ENCODE data around the gene NUB1. TPM values are rescaled to one million over a fixed set of nuclear protein-coding genes. Genes with fewer than 3 reads are reported as not detected.

The NUB1 gene
- polyA plus RNA-seq, 3 donors, result 32.0 to 39.2 (median 37.2) TPM

DNA sequence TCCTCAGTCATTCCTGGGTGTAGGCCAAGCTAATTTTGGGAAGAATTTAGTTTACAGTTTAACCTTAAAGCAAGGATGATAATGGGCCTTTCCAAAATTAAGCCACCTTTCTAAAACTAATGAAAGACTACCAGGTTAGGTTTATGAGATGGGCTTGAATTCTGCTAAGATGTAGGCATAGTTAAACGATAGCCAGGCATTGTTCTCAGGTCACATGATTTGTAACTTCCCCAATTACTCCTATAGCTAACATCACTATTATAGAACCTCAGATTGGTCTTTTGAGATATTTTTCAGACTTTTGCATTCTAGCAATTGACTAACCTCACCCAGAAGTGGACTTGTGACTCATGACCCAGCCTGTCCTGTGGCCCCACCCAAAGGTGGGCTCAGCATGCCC, 7.0 kb upstream of the NUB1 start:
- Histone ChIP-seq H3K9me3 (replicated peaks in 1 of 2; ENCODE audit: control insufficient read depth in 1 of 2, insufficient read depth in 1 of 2, low read length in 2 of 2) (no peaks in the 10 kb centered on the region), H3K4me3 (replicated peaks in 1 of 3; ENCODE audit: low read depth in 2 of 3, low read length in 3 of 3) (no peak overlapping the region), H3K36me3 (replicated peaks in 1 of 2; ENCODE audit: control insufficient read depth in 1 of 2, insufficient read depth in 2 of 2, low read length in 2 of 2) (no peaks in the 10 kb centered on the region), H3K4me2 (replicated peaks; ENCODE audit: extremely low read depth, low read length, poor library complexity, severe bottlenecking) (no peak overlapping the region), H3K27ac (ENCODE audit: low read depth in 1 of 2, low read length in 2 of 2) (no peak overlapping the region), H3K4me1 (ENCODE audit: control insufficient read depth in 1 of 2, insufficient read depth in 2 of 2, low read length in 2 of 2) (peaks cover 7 to 10% of the 10 kb centered on the region in 2 donors), H3K27me3 (ENCODE audit: control insufficient read depth in 2 of 2, insufficient read depth in 2 of 2, low read length in 2 of 2) (no peaks in the 10 kb centered on the region), H3K9ac (ENCODE audit: insufficient read depth, low read length, poor library complexity, severe bottlenecking) (no peak overlapping the region), H4K20me1 (ENCODE audit: insufficient read depth, low read length) (no peaks in the 10 kb centered on the region), H2AFZ (ENCODE audit: insufficient read depth, low read depth, low read length, poor library complexity, severe bottlenecking) (no peak overlapping the region), H3K79me2 (ENCODE audit: insufficient read depth, low read length) (no peaks in the 10 kb centered on the region)
- H3K36me3 Mint-ChIP-seq, result no peaks in the 10 kb centered on the region
- H3K9me3 Mint-ChIP-seq, result peaks cover 0 to 3% (median 0%) of the 10 kb centered on the region in 7 donors
- TF ChIP-seq, protein P1, sequence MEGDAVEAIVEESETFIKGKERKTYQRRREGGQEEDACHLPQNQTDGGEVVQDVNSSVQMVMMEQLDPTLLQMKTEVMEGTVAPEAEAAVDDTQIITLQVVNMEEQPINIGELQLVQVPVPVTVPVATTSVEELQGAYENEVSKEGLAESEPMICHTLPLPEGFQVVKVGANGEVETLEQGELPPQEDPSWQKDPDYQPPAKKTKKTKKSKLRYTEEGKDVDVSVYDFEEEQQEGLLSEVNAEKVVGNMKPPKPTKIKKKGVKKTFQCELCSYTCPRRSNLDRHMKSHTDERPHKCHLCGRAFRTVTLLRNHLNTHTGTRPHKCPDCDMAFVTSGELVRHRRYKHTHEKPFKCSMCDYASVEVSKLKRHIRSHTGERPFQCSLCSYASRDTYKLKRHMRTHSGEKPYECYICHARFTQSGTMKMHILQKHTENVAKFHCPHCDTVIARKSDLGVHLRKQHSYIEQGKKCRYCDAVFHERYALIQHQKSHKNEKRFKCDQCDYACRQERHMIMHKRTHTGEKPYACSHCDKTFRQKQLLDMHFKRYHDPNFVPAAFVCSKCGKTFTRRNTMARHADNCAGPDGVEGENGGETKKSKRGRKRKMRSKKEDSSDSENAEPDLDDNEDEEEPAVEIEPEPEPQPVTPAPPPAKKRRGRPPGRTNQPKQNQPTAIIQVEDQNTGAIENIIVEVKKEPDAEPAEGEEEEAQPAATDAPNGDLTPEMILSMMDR (IDR thresholded peaks at IDR 0.05), result no peak
- peak overlapping the region in 1 of 7 donors; percentile 30 for H3K27ac Mint-ChIP-seq
- peaks cover 2 to 11% (median 3%) of the 10 kb centered on the region in 3 donors for H3K27me3 Mint-ChIP-seq (ENCODE audit: low read depth in 3 of 3)
- H3K4me1 Mint-ChIP-seq, result peaks cover 15% of the 10 kb centered on the region
- peak in 2 of 3 donors; percentile 23 for DNase-seq
- H3K4me3 Mint-ChIP-seq, result no peak overlapping the region
- no CpG with 5 or more reads among the region's 1 CpG for WGBS (ENCODE audit: insufficient coverage)
- intact Hi-C loops (cut with micrococcal nuclease), result no loop called here

DNA sequence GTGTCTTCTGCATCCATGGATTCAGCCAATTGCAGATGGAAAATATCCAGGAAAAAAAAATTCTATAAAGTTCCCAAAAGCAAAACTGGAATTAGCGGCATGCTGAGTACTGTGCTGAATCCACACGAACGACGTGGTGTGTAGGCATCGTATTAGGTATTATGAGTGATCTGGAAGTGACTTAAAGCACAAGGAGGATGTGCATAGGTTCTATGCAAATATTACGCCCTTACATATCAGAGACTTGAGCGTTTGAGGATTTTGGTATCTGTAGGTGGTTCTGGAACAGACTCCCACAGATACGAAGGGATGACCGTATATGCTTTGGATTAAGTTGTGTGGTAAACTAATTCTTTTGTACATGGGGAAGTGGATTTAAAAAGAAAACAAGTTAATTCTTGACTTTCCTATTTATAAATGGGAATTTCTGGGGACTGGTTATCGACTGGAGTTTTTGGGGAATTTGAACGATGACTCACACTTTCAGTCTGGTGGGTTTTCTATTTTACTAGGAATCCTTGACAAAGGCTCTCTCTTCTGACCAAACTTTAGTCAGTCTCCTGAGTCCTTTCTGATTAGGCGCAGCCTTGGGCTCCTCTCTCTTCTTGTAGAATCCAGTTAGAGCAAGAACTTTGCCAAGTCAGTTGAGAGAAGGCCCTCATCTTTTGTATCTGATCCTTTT, 5.4 kb upstream of the NUB1 start:
- WGBS (ENCODE audit: insufficient coverage), result 98% methylated on average over 8 of the region's 12 CpGs
- Histone ChIP-seq H3K27me3 (ENCODE audit: control insufficient read depth in 2 of 2, insufficient read depth in 2 of 2, low read length in 2 of 2) (no peaks in the 10 kb centered on the region), H4K20me1 (ENCODE audit: insufficient read depth, low read length) (no peaks in the 10 kb centered on the region), H3K36me3 (replicated peaks in 1 of 2; ENCODE audit: control insufficient read depth in 1 of 2, insufficient read depth in 2 of 2, low read length in 2 of 2) (no peaks in the 10 kb centered on the region), H2AFZ (ENCODE audit: insufficient read depth, low read depth, low read length, poor library complexity, severe bottlenecking) (no peak overlapping the region), H3K9me3 (replicated peaks in 1 of 2; ENCODE audit: control insufficient read depth in 1 of 2, insufficient read depth in 1 of 2, low read length in 2 of 2) (no peaks in the 10 kb centered on the region), H3K27ac (ENCODE audit: low read depth in 1 of 2, low read length in 2 of 2) (no peak overlapping the region), H3K4me1 (ENCODE audit: control insufficient read depth in 1 of 2, insufficient read depth in 2 of 2, low read length in 2 of 2) (peaks cover 23 to 25% of the 10 kb centered on the region in 2 donors), H3K79me2 (ENCODE audit: insufficient read depth, low read length) (no peaks in the 10 kb centered on the region), H3K4me2 (replicated peaks; ENCODE audit: extremely low read depth, low read length, poor library complexity, severe bottlenecking) (no peak overlapping the region), H3K4me3 (replicated peaks in 1 of 3; ENCODE audit: low read depth in 2 of 3, low read length in 3 of 3) (no peak overlapping the region), H3K9ac (ENCODE audit: insufficient read depth, low read length, poor library complexity, severe bottlenecking) (no peak overlapping the region)
- peak in 1 of 3 donors; percentile 14 for DNase-seq
- Mint-ChIP-seq H3K4me1 (peaks cover 29% of the 10 kb centered on the region), H3K9me3 (peaks cover 0 to 11% (median 0%) of the 10 kb centered on the region in 7 donors), H3K4me3 (no peak overlapping the region), H3K27ac (no peak overlapping the region), H3K27me3 (ENCODE audit: low read depth in 3 of 3) (peaks cover 0 to 9% (median 0%) of the 10 kb centered on the region in 3 donors), H3K36me3 (no peaks in the 10 kb centered on the region)
- intact Hi-C loops (cut with micrococcal nuclease), result no loop called here
- TF ChIP-seq, protein P1 (IDR thresholded peaks at IDR 0.05), result no peak

Data from CD14-positive monocyte (primary cell).